Measurements from ENCODE around the gene FAM221B.

- TF ChIP-seq CTCF (IDR thresholded peaks at IDR 0.05; ENCODE audit: insufficient read depth, low read length, poor library complexity, severe bottlenecking) = no peak
- no peak for TF ChIP-seq EZH2phosphoT487 (conservative IDR thresholded peaks at IDR 0.05; ENCODE audit: low read length)
These were observed 33.8 kb upstream of the FAM221B start for GRCh38 chr9:35862328-35862727.
